Mesodermal cell (in vitro differentiated cells): ENCODE results near the gene ALDH1L1.

ENCODE experiments used
- H3K27ac ChIP-seq: 2 replicates; pipeline ENCODE4 v1.7.0; 2013; ENCODE audit warnings: mild to moderate bottlenecking, low read depth, low read length, moderate library complexity; ENCODE audit not compliant: severe bottlenecking
- H3K36me3 ChIP-seq: 2 replicates; pipeline ENCODE4 v1.7.1; 2013; ENCODE audit warnings: mild to moderate bottlenecking, low read length, moderate library complexity; ENCODE audit not compliant: control insufficient read depth, insufficient read depth
- H3K4me1 ChIP-seq: one replicate; pipeline ENCODE4 v1.7.1; 2013; ENCODE audit warnings: mild to moderate bottlenecking, low read length; ENCODE audit not compliant: insufficient read depth, control insufficient read depth, poor library complexity, severe bottlenecking
- H3K4me3 ChIP-seq: 2 replicates; pipeline ENCODE4 v1.7.0; 2013; ENCODE audit warnings: low read length, control low read depth, mild to moderate bottlenecking; ENCODE audit not compliant: insufficient read depth, poor library complexity, severe bottlenecking; ENCODE audit errors: extremely low read depth
- H3K9me3 ChIP-seq: 2 replicates; pipeline ENCODE4 v1.7.1; 2013; ENCODE audit warnings: mild to moderate bottlenecking, low read length, moderate library complexity; ENCODE audit not compliant: control insufficient read depth
- WGBS, 2 experiments: methylation state at CpG; one replicate each; pipeline ENCODE4 v1.1.5; 2013; ENCODE audit warnings: missing lambda C conversion rate in 2 of 2; ENCODE audit not compliant: insufficient coverage in 2 of 2; 5-methylcytosine and 5-hydroxymethylcytosine counted together

ALDH1L1 gene

DNA sequence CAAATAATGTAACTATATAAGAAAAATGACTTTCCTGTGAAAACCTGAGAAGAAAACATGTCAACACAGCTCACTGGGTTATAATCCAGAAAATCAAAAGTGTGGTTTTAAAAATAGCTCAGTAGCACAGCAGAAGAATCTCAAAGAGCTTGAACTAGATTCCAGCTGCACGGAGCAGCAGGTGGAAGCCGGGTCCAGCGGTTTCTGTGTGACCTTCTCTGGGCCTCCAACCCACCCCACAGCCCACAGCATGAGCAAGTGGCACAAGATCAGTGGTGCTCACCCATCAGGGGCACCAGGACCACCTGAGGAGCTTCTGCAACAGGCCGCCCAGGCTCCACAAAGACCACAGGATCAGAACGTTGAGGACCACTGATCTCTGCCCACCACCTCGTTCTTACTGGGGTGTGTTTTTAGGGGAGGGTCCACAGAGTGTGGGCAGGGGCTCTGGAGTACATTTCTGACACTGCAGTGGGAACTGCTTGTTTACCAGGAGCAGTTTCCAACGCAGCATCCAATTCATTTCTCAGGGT, 119.7 kb downstream of the ALDH1L1 start:
- H3K27ac ChIP-seq, result no peak overlapping the region
- no peaks in the 10 kb centered on the region for H3K36me3 ChIP-seq
- H3K4me3 ChIP-seq, result no peak overlapping the region
- WGBS, 2 experiments, result 92 to 96% methylated on average over 4 to 7 of the region's 7 CpGs
- no peaks in the 10 kb centered on the region for H3K9me3 ChIP-seq
- peaks cover 6% of the 10 kb centered on the region for H3K4me1 ChIP-seq

DNA sequence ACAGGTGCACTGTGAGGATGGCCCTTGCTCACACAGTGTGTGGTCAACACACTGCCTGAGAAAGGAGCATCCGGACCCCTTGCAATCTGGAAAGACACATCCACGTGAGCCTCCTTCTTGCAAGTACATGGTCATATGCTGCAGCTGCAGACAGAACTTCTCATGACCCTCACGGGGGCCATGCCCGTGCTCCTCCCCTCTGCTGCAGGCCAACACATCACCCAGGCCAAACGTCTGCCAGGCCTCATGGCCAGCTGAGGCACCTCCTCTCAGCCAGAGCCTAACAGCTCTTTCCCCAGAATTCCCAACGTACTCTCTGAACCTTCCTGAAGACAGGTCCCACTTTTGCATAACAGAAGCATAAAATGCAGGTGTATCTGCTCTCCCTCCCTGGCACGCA, 121.7 kb downstream of the ALDH1L1 start:
- WGBS, 2 experiments, result 78% methylated on average over 6 to 7 of the region's 7 CpGs
- Histone ChIP-seq H3K36me3 (no peaks in the 10 kb centered on the region), H3K9me3 (no peaks in the 10 kb centered on the region), H3K4me1 (peaks cover 6% of the 10 kb centered on the region), H3K27ac (no peak overlapping the region), H3K4me3 (no peak overlapping the region)

DNA sequence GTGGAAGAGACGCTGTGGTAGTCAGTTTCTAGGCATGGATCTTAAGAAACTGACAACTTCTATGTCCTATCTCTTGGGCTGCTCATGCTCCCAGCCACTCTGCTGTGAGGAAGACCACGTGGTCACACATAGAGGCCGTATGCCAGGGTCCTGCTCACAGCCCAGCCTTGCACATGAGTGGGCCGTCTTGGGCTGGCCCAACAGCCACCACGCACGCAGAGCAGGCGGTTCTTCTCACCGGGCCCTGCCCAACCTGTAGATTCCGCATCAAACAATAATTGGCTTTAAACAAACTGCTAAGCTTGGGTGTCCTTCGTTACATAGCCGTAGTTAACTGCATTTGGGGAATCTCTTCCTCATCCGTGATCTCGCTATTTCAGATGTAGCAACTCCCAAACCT, 122.5 kb downstream of the ALDH1L1 start:
- peaks cover 6% of the 10 kb centered on the region for H3K4me1 ChIP-seq
- H3K9me3 ChIP-seq, result no peaks in the 10 kb centered on the region
- no peaks in the 10 kb centered on the region for H3K36me3 ChIP-seq
- WGBS, 2 experiments, result 94 to 95% methylated on average over 13 of the region's 13 CpGs
- H3K27ac ChIP-seq, result no peak overlapping the region
- H3K4me3 ChIP-seq, result no peak overlapping the region

DNA sequence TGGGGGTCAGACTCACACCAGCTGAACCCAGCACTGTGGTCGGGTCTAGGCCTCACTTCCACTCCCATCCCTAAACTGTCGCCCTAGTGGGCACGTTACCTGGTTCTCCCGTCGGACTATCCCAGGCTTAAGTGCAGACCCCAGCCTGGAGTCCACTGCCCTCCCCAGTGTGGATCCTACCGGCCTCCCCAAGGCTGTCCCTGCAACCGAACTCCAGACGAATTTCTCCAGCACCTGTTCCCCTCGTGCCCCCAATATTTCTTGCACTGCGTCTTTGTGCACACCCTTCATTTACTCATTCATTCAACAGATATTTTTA, 122.9 kb downstream of the ALDH1L1 start:
- no peaks in the 10 kb centered on the region for H3K36me3 ChIP-seq
- H3K4me3 ChIP-seq, result no peak overlapping the region
- no peak overlapping the region for H3K27ac ChIP-seq
- no peaks in the 10 kb centered on the region for H3K9me3 ChIP-seq
- peaks cover 6% of the 10 kb centered on the region for H3K4me1 ChIP-seq
- 81 to 82% methylated on average over 8 to 10 of the region's 10 CpGs for WGBS, 2 experiments

DNA sequence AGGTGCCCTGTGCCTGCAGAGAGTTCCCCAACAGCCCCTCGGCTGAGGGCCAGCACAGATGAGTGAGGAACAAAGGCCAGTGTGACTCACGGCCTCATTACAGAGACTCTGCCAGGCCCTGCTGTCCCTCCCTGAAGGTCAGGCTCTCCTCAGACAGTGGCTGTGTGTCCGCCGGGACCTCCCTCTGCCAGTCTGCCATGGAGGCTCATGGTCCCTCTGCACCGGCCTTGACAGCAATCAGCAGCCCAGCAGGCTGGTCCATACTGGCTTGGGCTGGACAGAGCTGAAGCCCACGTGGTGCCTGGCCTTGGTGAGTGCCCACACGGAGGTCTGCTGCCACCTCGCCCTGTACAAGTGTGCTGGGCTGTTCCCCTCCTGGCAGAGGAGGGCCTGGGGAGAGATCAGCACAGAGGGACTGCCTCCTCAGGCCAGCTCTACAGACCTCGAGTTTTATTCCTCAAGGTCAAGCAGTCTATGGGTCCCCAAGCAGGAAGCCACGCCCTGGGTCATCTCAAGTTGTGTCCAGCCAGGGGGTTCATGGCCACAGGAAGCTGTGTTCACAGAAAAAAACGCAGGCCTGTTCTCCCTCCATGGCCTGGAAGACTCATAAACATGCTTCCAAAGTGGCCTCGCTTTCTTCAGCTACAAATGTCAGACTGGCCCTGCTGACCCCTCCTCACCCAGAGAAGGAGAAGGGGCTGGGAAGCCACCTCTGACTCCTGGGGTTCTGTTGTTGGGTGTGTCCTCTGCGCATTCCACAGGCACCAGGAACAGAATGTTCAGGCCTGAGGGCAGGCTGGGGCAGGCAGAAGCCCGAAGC, 123.5 kb downstream of the ALDH1L1 start:
- peaks cover 6% of the 10 kb centered on the region for H3K4me1 ChIP-seq
- H3K4me3 ChIP-seq, result no peak overlapping the region
- WGBS, 2 experiments, result 79 to 86% methylated on average over 11 to 13 of the region's 14 CpGs
- H3K36me3 ChIP-seq, result no peaks in the 10 kb centered on the region
- H3K9me3 ChIP-seq, result no peaks in the 10 kb centered on the region
- H3K27ac ChIP-seq, result peak overlapping the region; percentile 10

DNA sequence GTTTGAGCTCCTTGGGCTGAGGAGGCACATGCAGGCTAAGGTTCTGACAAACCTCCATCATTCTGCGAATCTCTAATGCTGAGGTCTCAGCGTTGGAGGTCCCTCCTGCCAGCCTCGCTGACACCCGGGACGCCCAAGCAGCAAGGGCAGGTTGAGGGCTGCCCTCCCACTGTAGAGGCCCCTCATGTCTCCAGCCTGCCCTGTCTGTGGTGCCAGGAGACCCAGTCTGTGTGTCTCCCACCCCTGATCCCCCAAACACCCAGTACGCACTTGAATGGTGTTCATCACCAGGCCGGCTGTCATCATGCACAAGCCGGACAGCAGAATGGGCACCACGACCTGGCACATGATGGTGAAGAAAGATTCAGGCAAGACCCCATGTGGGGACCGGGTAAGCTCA, 124.3 kb downstream of the ALDH1L1 start:
- Histone ChIP-seq H3K9me3 (no peaks in the 10 kb centered on the region), H3K27ac (no peak overlapping the region), H3K4me1 (peaks cover 6% of the 10 kb centered on the region), H3K4me3 (no peak overlapping the region), H3K36me3 (no peaks in the 10 kb centered on the region)
- WGBS, 2 experiments, result 84 to 92% methylated on average over 8 to 10 of the region's 10 CpGs

DNA sequence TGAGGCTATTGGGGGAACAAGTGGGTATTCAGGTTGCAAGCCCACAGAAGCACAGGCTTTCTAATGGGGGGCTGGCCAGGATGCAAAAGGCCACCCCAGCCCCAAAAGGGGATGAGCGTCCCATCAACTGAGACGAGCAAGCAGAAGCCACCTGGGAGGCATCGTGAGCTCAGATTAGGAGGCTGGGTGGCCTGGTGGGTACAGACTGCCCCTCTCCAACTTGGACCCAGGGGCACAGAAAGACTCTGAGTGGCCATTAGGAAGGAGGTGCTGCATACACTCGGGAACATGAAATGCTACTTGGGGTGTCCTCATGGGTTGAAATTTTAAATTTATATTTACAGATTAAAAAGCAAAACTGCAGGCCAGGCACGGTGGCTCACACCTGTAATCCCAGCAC, 125.5 kb downstream of the ALDH1L1 start:
- Histone ChIP-seq H3K9me3 (no peaks in the 10 kb centered on the region), H3K4me3 (no peak overlapping the region), H3K27ac (no peak overlapping the region), H3K4me1 (peaks cover 6% of the 10 kb centered on the region), H3K36me3 (no peaks in the 10 kb centered on the region)
- 91 to 97% methylated on average over 3 to 4 of the region's 5 CpGs for WGBS, 2 experiments

DNA sequence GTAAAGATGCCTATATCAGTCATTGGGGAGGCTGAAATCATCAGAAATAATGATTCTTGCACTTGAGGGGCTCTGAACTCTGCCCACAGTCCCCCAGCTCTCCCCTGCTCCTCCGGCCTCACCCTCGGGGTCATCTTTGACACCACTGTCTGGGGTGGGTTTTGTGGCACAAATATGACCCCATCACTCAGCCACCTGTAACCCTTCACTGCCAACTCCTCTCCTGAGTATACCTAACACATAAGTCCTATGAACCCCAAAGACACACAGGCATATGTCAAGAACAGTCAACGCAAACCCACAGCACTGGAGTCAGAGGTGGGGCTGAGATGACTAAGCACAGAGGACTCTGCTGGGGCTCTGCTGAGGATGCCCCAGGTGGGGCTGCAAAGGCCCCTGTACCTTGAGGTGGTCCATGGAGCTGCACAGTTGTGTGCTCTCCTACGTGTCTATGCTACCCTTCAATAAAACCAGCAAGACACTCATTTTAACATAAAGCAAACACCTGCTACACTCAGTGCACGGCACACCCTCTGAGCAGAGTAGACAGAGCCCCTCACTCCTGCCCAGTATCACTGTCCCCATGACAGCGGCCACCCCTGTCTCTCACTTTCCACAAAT, 126.3 kb downstream of the ALDH1L1 start:
- H3K4me3 ChIP-seq, result no peak overlapping the region
- no peak overlapping the region for H3K27ac ChIP-seq
- no peaks in the 10 kb centered on the region for H3K36me3 ChIP-seq
- H3K4me1 ChIP-seq, result peaks cover 6% of the 10 kb centered on the region
- no peaks in the 10 kb centered on the region for H3K9me3 ChIP-seq
- WGBS, 2 experiments, result 97 to 98% methylated on average over 5 to 6 of the region's 6 CpGs
